NCI-H2196 treated with DMSO at 0.1 percent for 48 hours (cell line): Measurements from ENCODE around the gene MTERF1.
"Not testable (repeated sequence)": the region's sequence is repeated elsewhere in the genome, so short reads cannot be mapped to it uniquely, and the experiment has no call there.

Experiments used
- DNase-seq: peaks from one replicate; lab custom pipeline; 2025; ENCODE audit not compliant: unreplicated experiment; lab: John Stamatoyannopoulos, UW

The MTERF1 gene

DNA sequence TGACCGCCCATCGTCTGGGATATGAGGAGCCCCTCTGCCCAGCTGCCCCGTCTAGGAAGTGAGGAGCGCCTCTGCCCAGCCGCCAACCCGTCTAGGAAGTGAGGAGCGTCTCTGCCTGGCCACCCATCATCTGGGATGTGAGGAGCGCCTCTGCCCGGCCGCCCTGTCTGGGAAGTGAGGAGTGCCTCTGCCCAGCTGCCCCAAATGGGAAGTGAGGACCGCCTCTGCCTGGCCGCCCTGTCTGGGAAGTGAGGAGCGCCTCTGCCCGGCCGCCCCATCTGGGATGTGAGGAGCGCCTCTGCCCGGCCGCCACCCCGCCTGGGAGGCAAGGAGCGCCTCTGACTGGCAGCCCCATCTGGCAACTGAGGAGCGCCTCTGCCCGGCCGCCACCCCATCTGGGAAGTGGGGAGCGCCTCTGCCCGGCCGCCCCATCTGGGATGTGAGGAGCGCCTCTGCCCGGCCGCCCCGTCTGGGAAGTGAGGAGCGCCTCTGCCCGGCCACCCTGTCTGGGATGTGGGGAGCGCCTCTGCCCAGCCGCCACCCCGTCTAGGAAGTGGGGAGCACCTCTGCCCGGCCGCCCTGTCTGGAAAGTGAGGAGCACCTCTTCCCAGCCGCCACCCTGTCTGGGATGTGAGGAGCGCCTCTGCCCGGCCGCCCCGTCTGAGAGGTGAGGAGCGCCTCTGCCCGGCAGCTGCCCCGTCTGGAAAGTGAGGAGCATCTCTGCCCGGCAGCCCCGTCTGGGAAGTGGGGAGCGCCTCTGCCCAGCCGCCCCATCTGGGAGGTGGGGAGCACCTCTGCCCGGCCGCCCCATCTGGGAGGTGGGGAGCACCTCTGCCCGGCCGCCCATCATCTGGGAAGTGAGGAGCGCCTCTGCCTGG, 7.1 kb upstream of the MTERF1 start:
- DNase-seq: not testable (repeated sequence)

- peak; percentile 27 for DNase-seq
Observed at GRCh38 chr7:91883676-91884362, 3.3 kb upstream of the MTERF1 start.

DNA sequence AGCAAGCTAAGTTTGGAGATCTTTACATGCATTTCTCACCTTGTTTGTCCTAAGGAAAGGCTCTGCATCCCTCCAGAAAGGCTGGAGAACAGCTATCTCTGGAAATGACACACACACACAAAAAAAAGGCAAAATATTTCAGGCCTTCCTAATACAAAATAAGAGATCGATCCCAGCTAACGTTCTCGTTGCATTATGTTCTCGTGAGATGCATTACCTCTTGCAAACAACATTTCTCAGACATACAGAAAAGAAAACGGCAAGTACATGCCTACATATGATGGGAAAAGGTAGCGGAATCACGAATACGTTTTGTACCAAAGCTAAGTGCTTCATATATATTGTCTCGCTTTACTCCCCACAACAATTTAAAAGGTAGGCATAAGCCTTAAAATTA, 488 bp downstream of the MTERF1 start:
- DNase-seq: no peak

GRCh38 chr7:91876391-91877133, 3.9 kb downstream of the MTERF1 start:
- DNase-seq: no peak

GRCh38 chr7:91875851-91876250, 4.7 kb downstream of the MTERF1 start:
- DNase-seq: no peak

DNA sequence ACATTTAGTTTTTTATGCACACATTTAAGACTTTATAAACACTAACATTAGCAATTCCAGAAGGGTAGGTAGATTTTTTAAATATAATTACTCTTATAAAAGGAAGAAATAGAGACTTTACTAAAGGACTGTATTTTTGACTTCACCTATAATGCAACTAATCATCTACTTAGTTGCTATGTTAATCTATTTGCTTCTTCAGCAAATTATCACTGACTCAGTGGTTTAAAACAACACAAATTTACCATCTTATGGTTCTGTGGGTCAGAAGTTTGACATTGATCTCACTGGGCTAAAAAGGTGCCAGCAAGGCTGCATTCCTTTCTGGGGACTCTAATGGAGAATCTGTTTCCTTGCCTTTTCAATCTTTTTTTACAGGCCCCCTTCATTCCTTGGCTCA, 7.6 kb downstream of the MTERF1 start:
- no peak for DNase-seq

GRCh38 chr7:91872069-91872468, 8.4 kb downstream of the MTERF1 start:
- no peak for DNase-seq

DNA sequence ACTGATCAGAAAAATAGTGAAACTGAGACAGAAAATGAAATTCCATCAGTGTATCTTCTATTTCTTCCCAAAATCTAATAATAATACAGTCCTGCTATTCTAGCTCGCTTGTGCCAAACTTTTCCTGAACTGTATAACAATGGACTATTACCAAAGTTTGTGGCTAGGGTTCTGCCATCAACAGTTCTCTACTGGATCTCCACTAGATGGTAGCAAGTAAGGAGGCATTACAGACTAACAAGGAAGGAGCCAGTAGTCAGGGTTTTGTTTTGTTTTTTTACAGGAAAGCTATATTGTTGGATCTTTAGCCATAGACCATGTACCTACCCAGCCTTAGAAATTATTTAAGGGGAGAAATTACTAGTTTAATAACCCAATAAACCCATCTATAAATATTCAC, 10.8 kb downstream of the MTERF1 start:
- DNase-seq: no peak

DNA sequence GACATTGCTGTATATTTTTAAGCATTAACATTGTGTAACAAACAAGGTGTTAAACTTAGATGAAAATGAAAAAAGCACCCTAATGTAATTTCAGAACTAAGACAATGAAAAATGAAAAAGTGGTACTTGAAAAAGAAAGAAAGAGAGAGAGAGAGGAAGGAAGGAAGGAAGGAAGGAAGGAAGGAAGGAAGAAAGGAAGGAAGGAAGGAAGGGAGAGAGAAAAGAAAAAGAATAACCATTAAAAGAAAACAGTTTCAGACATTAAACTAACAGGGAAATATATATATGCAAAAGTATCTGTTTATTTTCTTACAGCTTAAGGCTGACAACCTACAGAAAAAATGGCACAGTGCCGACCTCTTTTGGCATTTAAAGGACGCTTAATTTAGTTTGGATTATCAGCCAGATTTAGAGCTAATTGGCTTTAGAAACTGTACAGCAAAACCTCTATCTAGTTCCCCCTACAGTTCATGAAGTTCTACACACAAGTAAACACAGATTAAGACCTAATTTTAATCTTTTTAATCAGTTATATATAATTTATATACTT, 13.8 kb downstream of the MTERF1 start:
- DNase-seq: no peak

DNA sequence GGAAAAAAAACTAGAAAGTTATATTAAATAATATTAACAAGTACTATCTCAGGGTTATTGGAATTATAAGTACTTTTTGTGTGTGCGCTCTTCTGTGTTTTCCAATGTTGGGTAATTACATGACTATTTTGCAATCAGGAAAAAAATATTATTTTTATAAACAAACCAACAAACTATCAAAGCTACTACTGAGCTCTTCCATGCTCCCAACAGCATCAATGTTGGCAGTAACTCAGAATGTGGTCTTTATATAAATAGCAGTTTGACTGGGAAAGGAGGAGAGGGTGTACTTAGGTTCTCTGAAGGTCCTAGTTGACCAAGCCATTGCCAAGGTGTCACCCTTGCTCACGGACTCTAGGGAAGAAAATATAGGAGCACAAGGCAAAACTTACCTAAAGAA, 15.0 kb downstream of the MTERF1 start:
- DNase-seq: no peak

DNA sequence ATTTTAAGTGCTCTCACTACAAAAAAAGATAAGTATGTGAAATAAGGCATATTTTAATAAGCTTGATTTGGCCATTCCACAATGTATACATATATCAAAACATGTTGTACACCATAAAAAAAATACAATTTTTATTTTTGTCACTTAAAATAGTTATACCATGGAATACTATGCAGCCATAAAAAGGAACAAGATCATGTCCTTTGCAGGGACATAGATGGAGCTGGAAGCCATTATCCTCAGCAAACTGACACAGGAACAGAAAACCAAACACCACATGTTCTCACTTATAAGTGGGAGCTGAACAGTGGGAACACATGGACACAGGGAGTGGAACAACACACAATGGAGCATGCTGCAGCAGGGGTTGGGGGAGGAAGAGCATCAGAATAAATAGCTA, 15.9 kb downstream of the MTERF1 start:
- DNase-seq: not testable (repeated sequence)

DNA sequence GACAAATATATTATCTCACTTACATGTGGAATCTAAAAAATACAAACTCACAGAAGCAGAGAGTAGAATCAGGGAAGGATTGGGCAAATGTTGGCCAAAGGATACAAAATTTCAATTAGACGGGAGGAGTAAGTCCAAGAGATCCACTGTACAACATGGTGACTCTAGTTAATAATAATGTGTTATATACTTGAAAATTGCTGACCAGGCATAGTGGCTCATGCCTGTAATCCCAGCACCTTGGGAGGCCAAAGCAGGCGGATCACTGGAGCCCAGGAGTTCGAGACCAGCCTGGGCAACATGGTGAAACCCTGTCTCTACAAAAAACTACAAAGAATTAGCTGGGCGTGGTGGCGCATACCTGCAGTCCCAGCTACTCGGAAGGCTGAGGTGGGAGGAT, 16.4 kb downstream of the MTERF1 start:
- DNase-seq: no peak

- DNase-seq: no peak
Observed at GRCh38 chr7:91852263-91852741, 28.2 kb downstream of the MTERF1 start.

DNA sequence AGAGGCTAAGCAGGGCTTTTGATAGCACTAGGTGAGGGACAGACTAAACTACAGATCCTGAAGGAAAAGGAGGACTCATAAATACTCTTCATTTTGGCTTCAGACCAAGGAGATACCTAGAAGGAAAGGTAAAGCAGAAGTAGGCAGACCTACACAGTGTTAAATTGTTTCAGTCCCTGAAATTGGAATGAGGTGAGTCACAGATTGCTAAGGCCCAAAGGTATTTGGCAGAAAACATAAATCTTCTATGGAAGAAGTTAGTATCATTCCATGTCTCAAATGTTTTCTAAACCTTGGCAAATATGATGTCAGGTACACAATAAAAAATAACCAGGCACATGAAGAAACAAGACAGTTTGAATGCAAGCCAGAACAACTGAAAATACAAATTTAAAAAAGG, 30.0 kb downstream of the MTERF1 start:
- DNase-seq: no peak

DNA sequence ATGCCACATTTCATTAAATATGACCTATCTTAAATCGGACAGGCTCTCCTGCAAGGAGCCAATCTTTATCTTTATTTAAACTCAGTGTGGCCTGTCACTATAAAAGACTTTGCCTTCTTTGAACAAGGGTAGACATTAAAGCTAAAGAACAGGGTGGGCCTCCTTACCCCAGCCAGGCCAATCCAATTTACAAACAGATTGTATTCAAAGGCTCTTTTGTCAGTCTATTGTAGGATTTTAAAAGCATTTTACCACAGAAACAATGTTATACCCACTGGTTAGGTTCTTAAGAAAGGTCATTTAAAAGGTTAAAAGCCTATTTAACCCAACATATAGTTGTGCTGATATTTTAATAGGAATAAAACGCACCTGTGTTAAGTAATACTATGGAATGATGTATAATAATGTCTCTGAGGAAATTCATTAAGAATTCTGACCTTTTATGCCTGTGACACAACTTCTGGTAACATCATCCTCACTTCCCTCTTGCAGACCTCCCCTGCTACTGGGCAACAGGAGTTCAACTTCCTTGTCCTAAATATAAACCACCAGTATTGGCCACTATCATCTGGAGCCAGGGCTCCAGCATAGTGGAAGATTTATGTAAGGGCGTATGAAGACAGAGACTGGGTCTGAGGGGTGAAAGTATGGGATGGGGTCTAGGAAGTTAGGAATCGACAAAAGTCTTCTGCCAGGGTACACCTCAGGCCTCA, 32.5 kb downstream of the MTERF1 start:
- DNase-seq: no peak

DNA sequence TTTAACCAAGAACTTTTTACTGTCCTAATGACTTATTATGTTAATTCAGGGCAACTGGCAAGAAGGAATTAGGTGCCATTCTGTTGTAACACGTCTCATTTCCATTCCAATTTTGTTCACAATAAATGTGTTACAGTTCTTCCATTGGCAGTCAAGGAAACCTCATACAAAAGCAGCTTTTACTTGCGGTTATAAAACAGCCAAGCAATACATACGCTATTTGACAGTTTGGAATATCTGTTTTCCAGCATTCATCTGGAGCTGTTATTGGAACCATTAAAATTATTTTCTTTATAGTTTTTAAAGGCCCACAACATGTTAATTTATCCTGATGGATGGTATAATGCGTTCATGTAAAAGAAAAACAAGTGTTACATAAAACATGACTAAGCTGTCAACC, 33.3 kb downstream of the MTERF1 start:
- DNase-seq: no peak

DNA sequence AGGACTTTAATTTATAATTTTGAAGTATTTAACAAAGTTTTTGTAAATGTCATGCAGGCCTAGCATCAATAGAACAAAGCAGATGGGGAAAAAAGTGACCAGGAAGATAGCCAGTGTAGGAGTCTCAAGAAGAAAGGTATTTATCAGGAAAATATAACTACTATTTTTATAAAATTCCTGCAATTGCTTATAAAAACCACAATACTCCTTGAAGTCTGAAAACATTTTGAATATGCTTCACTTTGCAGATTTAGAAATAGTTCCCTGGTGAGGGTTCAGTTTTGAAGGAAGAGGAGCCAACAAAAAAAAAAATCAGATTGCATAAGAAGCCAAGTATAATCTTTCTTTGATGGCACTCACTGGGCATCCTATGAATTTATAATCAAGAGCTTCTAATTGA, 34.1 kb downstream of the MTERF1 start:
- no peak for DNase-seq

DNA sequence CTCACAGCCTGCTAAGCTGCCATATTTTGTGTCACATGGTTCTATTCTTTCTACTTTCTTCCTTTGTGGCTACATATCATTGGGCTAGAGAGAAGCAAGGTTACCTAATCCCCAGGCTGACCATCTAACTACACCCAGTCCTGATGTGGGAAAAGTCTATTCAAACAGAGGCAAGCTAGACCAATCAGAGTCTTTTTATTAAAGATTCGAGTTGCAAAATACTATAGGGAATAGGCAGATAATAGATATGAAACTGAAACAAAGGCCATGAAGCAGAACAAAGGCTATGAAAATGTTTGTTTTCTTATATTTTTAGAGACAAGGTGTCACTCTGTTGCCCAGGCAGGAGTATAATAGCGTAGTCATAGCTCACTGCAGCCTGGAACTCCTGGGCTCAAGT, 36.7 kb downstream of the MTERF1 start:
- no peak for DNase-seq

- no peak for DNase-seq
Observed at GRCh38 chr7:91838439-91838838, 42.1 kb downstream of the MTERF1 start.

DNA sequence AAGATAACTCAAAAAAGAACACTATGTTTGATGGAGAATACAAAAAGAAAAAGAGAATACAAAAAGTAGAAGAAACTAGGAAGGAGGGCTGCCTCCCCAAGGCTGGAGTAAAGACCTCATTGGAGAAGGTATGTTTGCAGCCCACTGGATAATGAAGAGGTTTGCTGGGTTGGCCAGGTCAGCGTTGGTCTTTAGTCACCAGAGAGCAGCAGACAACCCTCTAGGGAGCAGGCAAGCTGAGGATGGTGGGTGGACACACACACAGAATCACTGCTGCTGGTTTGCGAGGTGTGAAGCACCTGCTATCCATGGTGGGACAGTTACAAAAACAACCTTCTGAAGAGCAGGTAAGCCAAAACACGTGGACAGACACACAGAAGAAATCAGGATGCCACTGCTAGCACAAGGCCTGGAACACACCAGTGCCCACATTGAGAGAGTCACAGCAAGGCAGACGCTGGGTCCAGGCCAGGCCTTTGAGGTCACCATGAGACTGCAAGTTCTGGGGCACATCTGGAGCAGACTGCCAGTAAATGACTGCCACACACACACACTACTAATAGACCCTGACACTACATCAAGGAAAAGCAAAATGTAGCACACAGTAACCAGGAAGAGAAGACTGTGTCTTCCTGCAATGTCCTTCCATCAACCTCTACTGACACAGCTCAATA, 43.0 kb downstream of the MTERF1 start:
- DNase-seq: no peak
